Subcutaneous abdominal adipose tissue (tissue), 5 donors: Measurements from ENCODE around the gene GATA6.

ENCODE experiments used
- H3K27ac ChIP-seq: one replicate; pipeline ENCODE4 v1.7.0; 2013; ENCODE audit warnings: low read depth, mild to moderate bottlenecking, inconsistent platforms, low read length, moderate library complexity
- H3K27me3 ChIP-seq, 5 donors: one replicate each; pipeline ENCODE4 v1.7.0; 2013; ENCODE audit warnings: low read length in 5 of 5, inconsistent platforms in 1 of 5; ENCODE audit not compliant: control insufficient read depth in 5 of 5, insufficient read depth in 4 of 5
- H3K36me3 ChIP-seq, 5 donors: one replicate each; pipeline ENCODE4 v1.7.0; 2013; ENCODE audit warnings: low read length in 5 of 5; ENCODE audit not compliant: control insufficient read depth in 5 of 5, insufficient read depth in 5 of 5
- H3K4me1 ChIP-seq, 5 donors: one replicate each; pipeline ENCODE4 v1.7.0; 2013; ENCODE audit warnings: low read length in 5 of 5, mild to moderate bottlenecking in 3 of 5, moderate library complexity in 1 of 5; ENCODE audit not compliant: control insufficient read depth in 5 of 5, insufficient read depth in 5 of 5
- H3K4me3 ChIP-seq, 5 donors: one replicate each; pipeline ENCODE4 v1.7.0; 2013; ENCODE audit warnings: low read length in 5 of 5, low read depth in 1 of 5
- H3K9ac ChIP-seq, 5 donors: one replicate each; pipeline ENCODE4 v1.7.0; 2013; ENCODE audit warnings: low read length in 5 of 5, mild to moderate bottlenecking in 4 of 5, moderate library complexity in 3 of 5
- H3K9me3 ChIP-seq, 5 donors: one replicate each; pipeline ENCODE4 v1.7.0; 2013; ENCODE audit warnings: low read length in 5 of 5; ENCODE audit not compliant: control insufficient read depth in 5 of 5
- donor health status: healthy.
- donor health status: healthy.
- donor health status: healthy.
- donor health status: healthy.
- donor health status: healthy.

GATA6 gene

DNA sequence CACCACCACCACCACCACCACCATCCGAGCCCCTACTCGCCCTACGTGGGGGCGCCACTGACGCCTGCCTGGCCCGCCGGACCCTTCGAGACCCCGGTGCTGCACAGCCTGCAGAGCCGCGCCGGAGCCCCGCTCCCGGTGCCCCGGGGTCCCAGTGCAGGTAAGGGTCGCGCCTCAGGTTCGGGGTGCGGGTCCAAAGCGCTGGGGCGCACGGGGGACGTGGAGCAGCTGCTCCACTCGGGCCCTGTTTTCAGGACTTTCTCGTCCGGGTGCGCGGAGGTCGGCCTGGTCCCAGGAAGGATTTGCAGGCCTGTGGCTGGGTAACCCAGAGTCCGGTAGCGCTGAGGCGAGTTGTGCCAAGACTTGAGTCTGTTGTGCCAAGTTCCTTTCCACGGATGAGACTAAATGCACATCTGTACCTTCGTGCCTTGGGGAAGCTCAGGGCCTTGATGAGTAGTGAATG is 2.8 kb downstream of the GATA6 start:
- H3K9me3 ChIP-seq, result no peaks in the 10 kb centered on the region
- H3K27ac ChIP-seq, result no peak overlapping the region
- no peak overlapping the region for H3K9ac ChIP-seq
- peaks cover 3 to 21% (median 14%) of the 10 kb centered on the region in 5 donors for H3K27me3 ChIP-seq
- peaks cover 0 to 2% (median 0%) of the 10 kb centered on the region in 5 donors for H3K36me3 ChIP-seq
- peaks cover 0 to 62% (median 43%) of the 10 kb centered on the region in 5 donors for H3K4me1 ChIP-seq
- H3K4me3 ChIP-seq, result peak overlapping the region; percentile 31 to 79 (median 44)

DNA sequence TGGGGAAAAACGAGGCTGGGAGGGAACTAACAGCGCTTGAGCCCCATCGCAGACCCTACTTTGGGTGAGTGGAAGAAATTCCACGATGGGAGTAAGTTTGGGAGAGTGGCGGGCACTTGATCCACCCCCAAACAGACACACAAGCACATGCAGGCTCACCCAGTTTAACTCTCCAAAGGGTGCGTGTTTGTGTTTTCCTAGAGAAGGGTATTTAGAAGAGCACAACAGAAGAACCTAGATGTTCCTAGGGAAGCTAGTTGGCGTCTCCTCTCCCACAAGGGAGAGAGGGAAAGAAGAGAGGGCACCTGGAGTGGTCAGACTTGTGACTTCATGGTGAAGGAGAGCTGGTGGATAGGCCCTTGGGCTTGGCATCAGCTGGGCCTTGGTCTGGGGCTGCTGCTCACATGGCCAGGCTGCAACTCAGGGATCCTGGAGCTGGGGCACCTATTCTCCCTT is 3.2 kb downstream of the GATA6 start:
- peaks cover 0 to 58% (median 38%) of the 10 kb centered on the region in 5 donors for H3K4me1 ChIP-seq
- H3K4me3 ChIP-seq, result peak overlapping the region; percentile 31 to 79 (median 44)
- peaks cover 0 to 17% (median 9%) of the 10 kb centered on the region in 5 donors for H3K27me3 ChIP-seq
- peaks cover 0 to 2% (median 0%) of the 10 kb centered on the region in 5 donors for H3K36me3 ChIP-seq
- no peak overlapping the region for H3K9ac ChIP-seq
- H3K27ac ChIP-seq, result no peak overlapping the region
- no peaks in the 10 kb centered on the region for H3K9me3 ChIP-seq

DNA sequence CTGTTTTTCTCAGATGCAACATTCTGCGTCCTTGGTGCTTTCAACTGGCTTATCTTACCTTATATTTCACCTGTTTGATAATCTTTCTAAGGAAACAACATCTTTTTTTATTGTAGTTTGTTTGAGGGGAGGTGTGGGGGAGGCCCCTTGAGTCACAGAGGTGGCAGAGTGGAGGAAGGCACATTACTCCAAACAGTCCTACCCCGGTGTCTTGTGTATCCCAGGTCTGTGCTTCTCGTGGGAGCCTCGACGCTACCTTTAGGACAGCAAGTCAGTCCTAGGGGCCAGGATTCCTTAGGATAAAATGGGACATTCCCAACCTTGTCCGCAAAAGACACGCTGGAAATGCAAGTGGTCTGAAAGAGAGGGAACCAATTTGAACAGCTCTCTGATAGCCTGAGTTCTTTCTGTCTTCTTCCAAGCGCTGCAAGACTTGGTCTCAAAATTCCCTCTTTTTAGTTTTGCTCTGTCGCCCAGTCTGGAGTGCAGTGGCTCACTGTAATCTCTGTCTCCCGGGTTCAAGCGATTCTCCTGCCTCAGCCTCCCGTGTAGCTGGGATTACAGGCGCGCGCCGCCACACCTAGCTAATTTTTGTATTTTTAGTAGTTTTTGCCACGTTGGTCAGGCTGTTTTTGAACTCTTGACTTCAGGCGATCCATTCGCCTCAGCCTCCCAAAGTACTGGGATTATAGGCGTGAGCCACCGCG is 4.0 kb downstream of the GATA6 start:
- Histone ChIP-seq H3K36me3 (peaks cover 0 to 2% (median 0%) of the 10 kb centered on the region in 5 donors), H3K9ac (no peak overlapping the region), H3K4me3 (peak overlapping the region in 1 of 5 donors; percentile 4), H3K9me3 (no peaks in the 10 kb centered on the region), H3K27me3 (peaks cover 0 to 13% (median 3%) of the 10 kb centered on the region in 5 donors), H3K27ac (no peak overlapping the region), H3K4me1 (peaks cover 0 to 52% (median 32%) of the 10 kb centered on the region in 5 donors)

DNA sequence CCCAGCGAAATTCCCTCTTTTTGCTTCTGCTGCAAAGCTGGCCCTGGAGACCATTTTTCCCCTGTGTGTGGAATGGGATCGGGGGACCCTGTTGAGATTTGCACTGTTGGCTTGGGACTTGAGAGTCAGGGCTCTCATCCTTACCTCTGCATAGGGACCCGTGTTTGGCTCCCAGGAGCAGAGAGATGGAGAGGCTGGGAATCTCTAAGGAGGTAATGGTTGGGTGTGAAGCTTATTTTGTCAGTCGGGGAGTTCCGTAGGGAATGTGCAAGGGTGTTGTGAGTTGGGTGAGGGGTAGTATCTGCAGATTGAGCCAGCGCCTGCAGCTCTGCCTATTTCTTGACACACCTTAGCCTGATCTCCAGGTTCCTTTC is 4.5 kb downstream of the GATA6 start:
- H3K9ac ChIP-seq, result no peak overlapping the region
- no peak overlapping the region for H3K4me3 ChIP-seq
- peaks cover 0 to 47% (median 29%) of the 10 kb centered on the region in 5 donors for H3K4me1 ChIP-seq
- no peak overlapping the region for H3K27ac ChIP-seq
- H3K27me3 ChIP-seq, result peaks cover 0 to 13% (median 0%) of the 10 kb centered on the region in 5 donors
- H3K9me3 ChIP-seq, result no peaks in the 10 kb centered on the region
- peaks cover 0 to 2% (median 0%) of the 10 kb centered on the region in 5 donors for H3K36me3 ChIP-seq

DNA sequence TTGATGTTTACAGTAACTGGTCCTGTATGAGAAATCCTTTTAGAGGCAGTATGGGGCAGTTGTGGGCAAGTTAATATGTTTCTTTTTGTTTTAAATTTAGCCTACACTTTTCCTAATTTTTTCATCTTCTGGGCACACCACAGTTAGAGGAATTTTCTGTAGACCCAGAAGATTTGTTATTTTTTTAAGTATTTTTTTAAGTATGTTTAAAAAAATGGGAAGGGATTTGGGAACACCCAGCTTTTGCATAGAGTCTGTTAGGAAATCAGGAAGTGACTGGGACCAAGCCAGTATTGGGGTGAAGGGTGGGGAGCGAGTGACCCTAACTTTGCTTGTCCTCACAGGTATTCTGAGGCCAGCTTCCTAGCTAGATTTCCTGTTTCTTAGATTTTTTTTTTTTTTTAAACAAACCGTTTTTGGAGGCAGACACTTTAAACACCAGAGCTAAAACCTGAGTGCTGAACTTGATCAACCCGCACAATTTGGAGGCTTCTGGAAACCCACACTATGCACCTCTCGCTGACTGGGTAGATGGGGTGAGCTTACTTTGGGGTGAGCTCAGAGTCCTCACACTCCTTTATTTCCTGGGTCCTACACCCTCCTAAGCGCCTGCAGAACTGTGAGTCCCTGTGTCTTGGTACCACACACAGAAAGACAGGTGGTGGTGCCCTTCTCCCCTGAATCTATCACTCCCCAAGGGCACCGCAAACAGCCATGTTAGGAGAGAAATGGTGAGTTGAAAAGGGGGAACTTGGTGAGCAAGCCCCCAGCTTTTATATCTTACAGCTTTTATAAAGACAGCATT is 5.2 kb downstream of the GATA6 start:
- Histone ChIP-seq H3K4me1 (peaks cover 0 to 41% (median 27%) of the 10 kb centered on the region in 5 donors), H3K9ac (no peak overlapping the region), H3K27ac (no peak overlapping the region), H3K9me3 (no peaks in the 10 kb centered on the region), H3K27me3 (peaks cover 0 to 13% (median 0%) of the 10 kb centered on the region in 5 donors), H3K4me3 (no peak overlapping the region), H3K36me3 (peaks cover 0 to 2% (median 0%) of the 10 kb centered on the region in 5 donors)

DNA sequence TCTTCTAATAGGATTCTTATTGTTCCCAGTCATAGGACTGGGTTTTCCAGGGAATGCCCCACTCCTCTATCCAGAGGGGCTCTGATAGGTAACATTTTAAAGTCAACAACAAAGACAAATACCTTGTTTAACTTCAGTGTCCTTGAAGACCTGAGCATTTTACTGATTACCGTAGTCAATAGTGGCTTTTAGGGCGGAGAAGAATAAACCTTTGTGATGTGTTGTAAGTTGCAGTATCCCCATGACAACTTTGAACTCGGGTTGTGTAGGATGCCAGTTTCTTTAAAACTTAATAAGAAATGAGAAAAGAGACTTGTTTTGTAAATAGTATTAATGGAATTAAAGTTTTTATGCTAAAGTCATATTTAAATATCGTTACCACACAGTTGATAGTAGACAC is 6.0 kb downstream of the GATA6 start:
- Histone ChIP-seq H3K27me3 (peaks cover 0 to 13% (median 0%) of the 10 kb centered on the region in 5 donors), H3K4me3 (no peak overlapping the region), H3K9me3 (no peaks in the 10 kb centered on the region), H3K9ac (no peak overlapping the region), H3K36me3 (peaks cover 0 to 2% (median 0%) of the 10 kb centered on the region in 5 donors), H3K27ac (no peak overlapping the region), H3K4me1 (peaks cover 0 to 36% (median 19%) of the 10 kb centered on the region in 5 donors)

DNA sequence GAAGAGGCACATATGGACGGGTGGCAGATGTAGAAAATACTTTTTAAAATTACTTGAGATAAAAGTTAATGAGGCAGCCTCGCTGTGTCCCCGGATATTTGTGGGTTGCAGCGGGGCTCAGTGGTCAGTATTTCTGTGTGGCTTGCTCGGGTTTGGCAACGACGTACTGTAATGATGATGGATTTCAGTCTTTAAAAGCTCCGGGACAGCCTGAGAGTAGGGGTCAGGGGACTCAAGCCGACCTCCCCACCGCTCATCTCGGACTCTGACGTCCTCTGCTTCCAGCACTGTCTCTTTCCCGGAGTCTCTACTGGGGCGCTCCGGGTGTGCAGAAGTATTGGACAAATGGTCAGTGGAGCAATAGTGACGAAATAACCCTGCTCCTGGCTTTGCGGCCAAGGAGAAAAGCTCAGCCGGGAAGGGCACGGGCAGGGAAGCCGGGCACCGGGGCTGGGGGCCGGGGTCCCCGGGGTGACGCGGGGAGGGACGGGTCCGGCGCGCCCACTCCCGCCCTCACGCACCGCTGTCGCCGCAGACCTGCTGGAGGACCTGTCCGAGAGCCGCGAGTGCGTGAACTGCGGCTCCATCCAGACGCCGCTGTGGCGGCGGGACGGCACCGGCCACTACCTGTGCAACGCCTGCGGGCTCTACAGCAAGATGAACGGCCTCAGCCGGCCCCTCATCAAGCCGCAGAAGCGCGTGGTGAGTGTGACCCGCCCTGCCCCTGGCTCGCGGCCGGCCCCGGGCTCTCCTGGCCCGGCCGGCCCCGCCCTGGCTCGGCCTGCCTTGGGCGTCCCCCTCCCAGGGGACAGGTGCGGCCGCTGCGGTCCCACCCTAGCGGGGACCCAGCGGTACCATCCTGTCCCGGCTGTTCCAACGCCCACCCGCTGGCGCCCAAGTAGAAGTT is 7.3 kb downstream of the GATA6 start:
- no peaks in the 10 kb centered on the region for H3K9me3 ChIP-seq
- peaks cover 0 to 4% (median 2%) of the 10 kb centered on the region in 5 donors for H3K36me3 ChIP-seq
- no peak overlapping the region for H3K9ac ChIP-seq
- peaks cover 0 to 25% (median 11%) of the 10 kb centered on the region in 5 donors for H3K4me1 ChIP-seq
- peaks cover 0 to 13% (median 0%) of the 10 kb centered on the region in 5 donors for H3K27me3 ChIP-seq
- H3K4me3 ChIP-seq, result no peak overlapping the region
- H3K27ac ChIP-seq, result no peak overlapping the region

DNA sequence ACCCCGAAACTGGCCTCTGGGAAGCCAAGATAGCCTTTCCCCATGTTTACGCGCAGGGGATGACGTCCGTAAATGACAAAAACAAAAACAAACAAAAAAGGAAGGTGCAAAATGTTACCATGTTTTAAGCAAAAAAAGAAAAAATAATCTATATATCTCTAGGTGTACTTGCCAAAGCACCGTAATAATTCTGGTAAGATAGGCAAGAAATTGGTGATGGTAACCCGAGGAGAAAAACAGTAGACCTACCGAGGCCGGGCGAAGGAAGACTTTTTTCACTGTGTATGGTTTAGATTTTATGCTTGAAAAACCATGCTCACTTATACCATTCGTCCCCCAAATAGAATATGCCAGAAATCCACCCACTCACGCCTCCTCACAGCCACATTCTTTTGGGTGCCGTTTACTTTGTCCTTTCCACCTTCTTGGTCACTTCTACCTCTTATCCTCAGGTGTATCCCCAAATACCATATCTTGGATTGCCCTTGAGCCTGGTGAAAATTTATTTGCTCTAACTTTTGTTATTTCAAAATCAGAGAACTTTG is 8.0 kb downstream of the GATA6 start:
- Histone ChIP-seq H3K4me1 (peaks cover 0 to 21% (median 7%) of the 10 kb centered on the region in 5 donors), H3K27ac (no peak overlapping the region), H3K27me3 (peaks cover 0 to 10% (median 0%) of the 10 kb centered on the region in 5 donors), H3K9me3 (no peaks in the 10 kb centered on the region), H3K36me3 (peaks cover 0 to 7% (median 2%) of the 10 kb centered on the region in 5 donors), H3K9ac (no peak overlapping the region), H3K4me3 (no peak overlapping the region)

DNA sequence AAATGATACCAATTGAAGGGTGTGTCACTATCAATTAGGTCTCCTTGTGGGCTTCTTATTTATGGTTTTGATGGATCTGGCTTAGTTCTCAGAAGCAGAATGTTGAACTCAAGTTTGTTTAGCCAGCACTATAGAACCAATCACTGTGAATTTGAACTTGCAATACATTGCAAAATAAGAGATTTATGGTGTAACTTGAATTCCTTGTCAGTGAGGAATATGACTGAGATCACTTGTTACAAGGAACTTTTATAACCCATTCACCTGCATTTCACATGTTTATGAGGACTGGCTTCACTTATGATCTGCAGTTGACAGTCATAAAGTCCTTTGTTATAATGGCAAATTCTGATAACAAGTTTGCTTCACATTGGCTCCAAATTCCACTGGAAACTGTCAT is 9.8 kb downstream of the GATA6 start:
- Histone ChIP-seq H3K4me3 (no peak overlapping the region), H3K9ac (no peak overlapping the region), H3K9me3 (no peaks in the 10 kb centered on the region), H3K27ac (no peak overlapping the region), H3K36me3 (peaks cover 3 to 17% (median 9%) of the 10 kb centered on the region in 5 donors), H3K27me3 (no peaks in the 10 kb centered on the region), H3K4me1 (peaks cover 0 to 8% (median 0%) of the 10 kb centered on the region in 5 donors)
